Tongue (tissue), 2 donors: ENCODE measurements around the gene XKR3. TPM values are rescaled to one million over a fixed set of nuclear protein-coding genes. Genes with fewer than 3 reads are reported as not detected.
A peak's percentile ranks its signal among the peaks of the same experiment; 100 is the strongest.
"Not testable (repeated sequence)": the region's sequence is repeated elsewhere in the genome, so short reads cannot be mapped to it uniquely, and the experiment has no call there.

Source experiments
- DNase-seq: peaks from one replicate; pipeline ENCODE4 v3.0.0-alpha.2; 2015
- total RNA-seq: library from RNA; depleted of rRNA; stranded (reverse); fragments of >200 nt; gene quantifications from one replicate; pipeline ENCODE4 v1.2.3, GENCODE V29; 2014

Gene XKR3
- not detected for total RNA-seq

DNA sequence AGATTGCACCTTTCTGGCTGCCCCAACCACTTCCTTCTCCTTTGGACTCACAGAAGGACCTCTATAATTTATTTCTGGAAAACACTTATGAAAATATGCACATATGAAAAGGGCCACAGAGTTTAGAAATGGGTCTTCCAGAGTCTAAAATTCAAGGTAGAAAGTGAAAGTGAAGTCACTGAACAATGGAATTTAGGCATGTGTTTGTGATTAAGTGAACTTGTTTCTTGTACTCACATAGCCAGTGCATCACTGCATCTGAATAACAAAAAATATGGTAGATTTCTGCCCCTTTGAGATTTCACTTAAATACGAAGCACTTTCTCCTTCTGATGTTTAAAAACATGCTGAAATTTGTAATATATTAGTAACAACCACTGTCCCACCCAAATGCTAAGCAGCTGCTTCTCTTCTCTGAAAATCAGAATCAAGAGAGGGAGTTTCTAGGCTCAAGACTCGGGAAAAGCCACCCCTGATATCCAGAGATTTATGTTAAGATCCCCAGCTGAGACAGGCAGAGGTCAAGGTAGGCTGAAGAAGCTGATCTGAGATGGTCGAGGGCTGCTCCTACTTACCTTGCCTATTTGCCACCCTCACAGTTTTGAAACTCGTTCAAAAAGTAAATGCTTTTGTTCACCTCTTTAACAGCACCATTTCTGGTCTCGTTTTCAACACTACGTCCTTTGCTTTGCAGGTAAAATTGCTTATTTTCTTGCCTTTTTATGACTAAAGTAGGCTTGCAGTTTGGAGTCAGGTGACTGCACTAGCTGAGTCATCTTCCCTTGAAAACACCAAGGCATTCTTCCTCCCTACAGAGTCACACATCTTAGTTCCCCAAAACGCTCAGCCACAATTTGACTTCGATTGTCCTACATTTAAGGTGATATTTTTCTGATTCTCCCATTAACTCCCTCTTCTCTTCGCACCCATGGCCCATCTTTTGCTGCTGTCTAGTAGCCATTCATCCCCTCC, at the start of gene XKR3:
XKR3 (minus strand) TSS at position 696 of the 972 bp plus-strand sequence. CDS start 17,338 bp downstream, outside the sequence.
- no peak for DNase-seq

DNA sequence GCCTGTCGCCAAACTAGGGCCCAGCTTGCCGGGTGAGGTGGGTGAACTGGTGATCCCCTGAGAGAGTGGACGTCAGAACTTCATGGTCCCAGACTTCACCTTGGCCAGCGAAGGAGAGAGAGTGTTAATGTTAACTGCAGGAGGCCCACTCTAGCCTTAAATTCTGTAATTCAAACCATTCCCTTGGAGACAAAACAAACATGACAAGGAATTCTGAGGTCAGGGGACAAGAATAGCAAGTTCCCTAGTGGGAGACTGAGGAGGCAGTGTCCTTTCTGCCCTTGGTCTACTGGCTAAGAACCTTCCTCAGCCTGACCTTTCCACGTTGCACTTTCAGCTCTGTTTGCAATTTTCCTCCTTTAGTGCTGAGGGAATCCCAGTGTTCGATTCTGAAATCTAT, 44.4 kb upstream of the XKR3 start:
- not testable (repeated sequence) for DNase-seq

DNA sequence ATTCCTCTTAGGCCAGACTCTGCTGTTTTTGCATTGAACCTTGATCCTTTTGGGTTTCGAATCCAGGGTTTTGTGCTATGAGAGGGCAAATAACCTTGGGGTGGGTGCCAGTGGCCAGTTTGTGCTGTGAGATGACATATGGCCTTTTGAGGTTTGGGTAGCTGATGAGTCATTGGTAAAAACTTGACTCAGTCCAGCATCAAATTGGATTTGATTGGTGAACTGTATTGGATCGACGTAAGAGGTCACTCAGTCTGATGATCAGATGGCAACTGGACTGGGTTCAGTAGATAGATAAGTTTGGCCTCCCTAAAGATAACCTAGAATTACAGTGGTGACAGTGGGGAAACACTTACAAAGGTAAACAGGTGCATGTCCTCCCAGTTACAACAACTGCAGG, 41.0 kb upstream of the XKR3 start:
- DNase-seq: no peak

DNA sequence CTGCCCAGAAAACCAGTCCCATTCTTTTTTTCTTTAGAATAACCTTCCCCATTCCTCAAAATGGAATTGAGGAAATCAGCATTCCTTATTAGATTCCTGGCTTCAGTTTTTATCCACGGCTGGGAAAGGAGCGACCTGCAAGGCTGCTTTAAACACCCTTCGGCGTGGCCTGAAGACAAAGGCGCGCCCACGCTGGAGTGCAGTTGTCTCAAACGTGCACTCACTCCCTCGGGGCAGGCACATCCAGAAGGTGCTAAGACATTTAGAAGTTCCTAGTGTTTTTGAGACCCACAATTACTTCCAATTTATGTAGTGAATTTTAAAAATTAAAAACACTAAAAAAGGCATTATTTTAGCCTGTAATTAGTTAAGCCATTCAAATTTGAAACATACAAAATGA, 31.6 kb upstream of the XKR3 start:
- not testable (repeated sequence) for DNase-seq

DNA sequence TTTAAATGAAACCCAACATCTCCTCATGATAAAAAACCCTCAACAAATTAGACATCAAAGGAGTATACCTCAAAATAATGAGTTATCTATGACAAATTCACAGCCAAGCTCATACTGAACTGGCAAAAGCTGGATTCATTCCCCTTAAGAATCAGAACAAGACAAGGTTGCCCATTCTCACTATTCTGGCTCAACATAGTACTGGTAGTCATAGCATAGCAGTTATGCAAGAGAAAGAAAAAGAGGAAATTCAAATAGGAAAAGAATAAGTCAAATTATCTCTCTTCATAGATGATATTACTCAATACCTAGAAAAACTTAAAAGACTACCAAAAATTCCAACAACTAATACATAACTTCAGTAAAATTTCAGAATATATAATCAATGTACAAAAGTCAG, 29.4 kb upstream of the XKR3 start:
- no peak for DNase-seq

DNA sequence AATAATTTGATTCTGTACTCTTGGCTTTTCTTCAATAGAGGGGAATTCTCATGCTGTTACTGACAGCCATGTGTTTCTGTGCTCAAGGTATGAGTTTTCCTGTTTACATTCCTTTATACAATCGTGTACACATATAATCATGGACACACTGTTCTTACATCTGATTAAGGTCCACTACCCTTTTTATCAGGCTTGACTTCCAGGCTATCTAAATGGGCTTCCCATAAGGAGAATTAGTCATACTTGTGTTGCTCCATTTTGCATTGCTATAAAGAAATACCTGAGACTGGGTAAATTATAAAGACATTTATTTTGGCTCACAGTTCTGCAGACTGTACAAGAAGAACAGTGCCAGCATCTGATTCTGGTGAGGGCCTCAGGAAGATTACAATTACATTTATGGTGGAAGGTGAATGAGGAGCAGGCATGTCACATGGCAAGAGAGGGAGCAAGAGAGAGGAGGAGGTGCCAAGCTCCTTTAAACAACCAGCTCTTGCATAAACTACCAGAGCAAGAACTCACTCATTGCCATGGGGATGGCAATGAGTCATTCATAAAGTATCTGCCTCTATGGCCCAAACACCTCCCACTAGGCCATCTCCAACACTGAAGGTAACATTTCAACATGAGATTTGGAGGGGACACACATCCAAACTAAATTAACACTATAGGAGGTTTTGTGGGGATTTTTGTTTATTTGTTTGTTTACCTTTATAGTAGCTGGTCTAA, 26.2 kb upstream of the XKR3 start:
- not testable (repeated sequence) for DNase-seq

DNA sequence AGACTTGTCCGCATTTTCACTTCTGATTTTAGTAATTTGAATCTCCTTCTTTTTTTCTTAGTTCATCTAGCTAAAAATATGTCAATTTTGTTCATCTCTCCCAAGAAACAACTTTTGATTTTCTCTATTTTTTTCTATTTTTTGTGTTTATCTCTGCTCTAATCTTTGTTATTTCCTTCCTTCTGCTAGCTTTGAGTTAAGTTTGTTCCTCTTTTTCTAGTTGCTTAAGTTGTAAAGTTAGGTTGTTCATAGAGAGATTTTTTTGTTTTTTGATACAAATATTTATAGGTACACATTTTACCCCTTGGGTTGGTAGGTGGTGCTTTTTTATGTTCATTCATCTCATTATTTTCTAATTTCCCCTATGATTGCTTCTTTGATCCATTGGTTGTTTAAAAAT, 22.1 kb upstream of the XKR3 start:
- DNase-seq: no peak

DNA sequence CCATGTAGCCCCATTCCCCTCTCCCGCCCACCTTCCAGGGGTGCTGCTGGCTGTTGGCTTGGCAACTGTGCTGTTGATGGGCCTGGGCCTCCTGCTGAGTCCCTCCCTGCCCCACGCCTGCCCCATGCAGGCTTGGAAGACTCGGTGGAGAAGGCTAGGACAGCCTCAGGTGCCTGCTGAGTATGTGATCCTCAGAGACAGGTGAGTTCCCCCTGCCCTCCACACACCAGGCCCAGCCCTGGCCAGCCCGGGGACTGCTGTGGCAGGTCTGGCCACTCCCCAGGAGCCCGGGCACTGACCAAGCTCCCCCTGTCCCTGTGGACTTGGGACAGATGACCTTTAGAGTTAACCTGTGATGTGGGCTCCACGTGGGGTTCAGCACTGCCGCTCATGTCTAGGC, 20.7 kb upstream of the XKR3 start:
- no peak for DNase-seq

DNA sequence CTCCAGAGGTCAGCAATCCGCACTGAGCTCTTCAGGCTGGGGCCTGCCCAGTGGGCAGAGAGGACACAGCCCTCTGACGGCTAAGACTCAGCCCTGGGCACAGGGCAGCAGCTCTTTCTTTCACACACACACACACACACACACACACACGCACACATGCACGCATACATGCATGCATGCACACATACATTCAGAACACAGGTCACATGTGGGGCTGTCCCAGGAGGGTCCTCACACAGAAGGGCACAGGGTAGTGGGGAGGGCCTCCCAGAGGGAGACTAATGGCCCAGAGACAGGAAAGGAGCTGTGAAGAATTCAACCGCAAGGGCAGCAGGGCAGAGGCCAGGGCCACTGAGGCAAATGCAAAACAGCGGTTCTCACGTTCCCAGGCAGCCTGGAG, 20.3 kb upstream of the XKR3 start:
- no peak for DNase-seq

DNA sequence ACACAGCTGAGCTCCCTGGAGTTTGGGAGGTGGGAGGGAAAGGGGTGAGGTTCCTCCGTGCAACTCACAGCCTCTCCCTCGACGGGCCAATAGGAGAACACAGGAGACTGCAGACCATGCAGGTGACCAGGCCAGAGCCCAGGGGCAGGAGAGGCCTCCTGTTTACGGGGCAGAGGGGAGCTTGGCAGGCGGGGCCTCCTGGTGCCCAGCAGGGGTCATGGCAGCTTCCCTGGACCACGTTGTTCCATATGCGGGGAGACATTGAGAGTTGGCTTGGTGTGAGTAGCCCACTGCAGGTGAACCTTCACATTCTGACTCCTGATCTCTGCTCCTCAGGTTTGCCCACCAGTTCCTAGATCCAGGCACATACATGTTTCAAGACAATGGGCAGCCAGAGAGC, 19.3 kb upstream of the XKR3 start:
- no peak for DNase-seq

DNA sequence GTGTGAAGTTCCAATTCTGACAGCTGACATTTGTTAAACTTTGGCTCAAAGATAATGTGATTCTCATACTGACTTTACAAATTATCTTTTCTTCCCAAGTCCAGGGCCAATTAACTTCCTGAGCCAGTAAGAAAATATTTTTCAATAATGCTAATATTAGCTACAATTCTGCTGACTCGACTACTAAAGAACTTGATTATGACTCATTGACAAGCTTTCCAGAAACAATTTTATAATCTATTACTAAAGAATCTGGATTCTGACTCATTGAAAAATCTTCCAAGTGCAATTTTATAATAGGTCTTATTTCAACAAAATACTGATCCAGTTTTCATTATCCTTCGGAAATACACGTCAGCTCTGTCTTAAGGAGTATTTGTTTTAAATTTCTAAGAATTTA, 12.9 kb upstream of the XKR3 start:
- DNase-seq: no peak

DNA sequence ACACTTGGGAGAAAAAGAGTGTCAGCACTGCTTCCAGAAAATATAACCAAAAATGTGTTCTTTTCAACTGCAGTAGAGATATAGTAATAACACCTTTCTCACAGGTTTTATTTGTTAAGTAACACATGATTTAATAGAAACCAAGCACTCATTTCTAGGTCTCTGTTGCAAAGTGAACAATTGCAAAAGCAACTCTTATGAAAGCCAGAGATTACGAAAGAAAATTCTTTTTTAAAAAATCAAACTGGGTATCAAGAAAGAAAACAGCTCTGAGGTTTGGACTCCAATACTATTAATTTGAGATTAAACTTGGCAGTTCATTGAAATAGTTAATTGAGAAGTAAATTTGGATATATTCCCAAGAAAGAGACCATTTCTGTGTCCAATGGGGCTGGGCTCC, 9.8 kb upstream of the XKR3 start:
- no peak for DNase-seq

DNA sequence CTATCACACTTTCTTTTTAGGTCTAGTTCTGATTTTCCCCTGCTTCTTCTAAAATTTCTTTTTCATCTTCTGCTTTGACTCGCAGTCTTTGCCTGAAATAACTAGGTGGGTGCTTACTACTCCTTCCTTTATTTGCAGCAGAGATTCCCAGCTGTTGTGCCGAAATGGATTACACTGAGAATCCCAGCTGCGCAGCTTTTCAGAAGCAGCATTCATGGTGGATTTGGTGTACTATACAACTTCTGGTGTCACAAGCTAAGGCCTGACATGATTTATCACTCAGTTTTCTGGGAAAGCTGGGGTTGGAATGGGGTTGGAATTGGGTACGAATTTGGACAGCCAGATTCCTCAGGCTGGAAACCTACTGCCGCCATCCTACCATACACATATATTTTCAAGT, 6.0 kb upstream of the XKR3 start:
- peak; percentile 31 for DNase-seq

DNA sequence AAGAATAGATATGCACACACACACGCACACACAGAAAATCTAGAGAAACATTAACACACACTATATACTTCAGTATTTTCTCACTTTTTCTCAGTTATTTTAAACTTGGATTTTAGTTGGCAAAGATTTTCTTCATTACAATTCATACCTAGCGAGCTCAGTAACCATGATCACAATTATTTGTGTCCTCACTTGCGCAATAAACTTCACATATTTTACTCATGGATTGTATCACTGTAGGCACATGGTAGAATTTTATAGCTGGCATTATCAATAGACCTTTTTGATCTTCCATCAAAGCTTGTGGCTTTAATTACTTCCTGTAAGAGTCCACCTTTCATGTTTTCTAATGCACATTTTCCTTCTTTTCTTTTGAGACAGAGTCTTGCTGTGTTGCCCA, 4.8 kb upstream of the XKR3 start:
- no peak for DNase-seq

DNA sequence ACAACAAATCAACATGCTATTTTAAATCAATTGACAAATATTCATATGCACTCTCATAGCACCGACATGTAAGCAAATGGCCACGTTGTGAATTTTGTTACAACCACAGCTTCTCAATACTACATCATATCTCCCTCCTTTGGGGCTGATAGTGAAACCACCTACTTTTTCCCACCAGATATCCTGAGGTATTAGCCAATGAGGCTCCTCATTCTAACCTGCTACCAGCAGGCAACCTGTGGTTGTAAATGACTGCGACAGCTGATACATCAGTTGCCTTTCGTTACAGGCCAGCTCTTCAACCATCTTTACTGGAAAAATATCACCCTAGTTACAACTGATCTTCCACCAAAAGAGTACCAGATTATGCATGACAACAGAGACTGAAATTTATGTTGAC, 3.7 kb upstream of the XKR3 start:
- DNase-seq: no peak

DNA sequence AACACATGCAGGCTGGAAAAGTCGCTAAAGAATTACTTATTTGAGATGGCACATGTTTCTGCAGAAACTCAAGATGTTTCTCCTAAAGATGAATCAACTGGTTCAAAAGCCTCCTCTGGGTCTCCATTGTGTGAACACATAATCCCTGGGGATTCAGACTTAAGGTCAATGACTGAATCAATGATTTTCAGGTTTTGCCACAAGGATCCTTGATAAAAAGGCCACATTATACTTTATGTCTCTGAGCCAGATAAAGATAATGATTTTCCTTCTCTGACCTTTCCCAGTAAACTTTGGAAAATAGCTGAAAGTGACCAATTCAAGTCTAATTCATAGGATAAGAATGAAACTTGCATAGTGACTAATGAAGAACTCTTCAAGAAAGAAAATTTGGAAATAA, 2.3 kb upstream of the XKR3 start:
- no peak for DNase-seq

DNA sequence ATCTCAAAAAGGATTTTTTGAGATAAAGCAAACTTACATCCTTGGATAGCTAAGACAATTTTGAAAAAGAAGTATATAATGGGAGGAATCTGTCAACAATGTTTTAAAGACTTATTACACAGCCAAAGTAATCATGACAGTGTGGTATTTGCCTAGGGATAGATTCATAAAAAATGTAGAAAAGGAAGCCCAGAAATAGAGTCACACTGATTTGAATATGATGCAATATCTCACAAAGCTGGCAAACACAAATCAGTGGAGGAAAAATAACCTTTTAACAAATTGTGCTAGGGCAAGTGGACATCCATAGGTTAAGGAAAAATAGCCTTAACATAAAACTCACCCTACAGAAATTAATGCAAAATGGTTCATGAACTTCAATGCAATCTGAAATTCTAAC, 6.0 kb downstream of the XKR3 start:
- DNase-seq: no peak

DNA sequence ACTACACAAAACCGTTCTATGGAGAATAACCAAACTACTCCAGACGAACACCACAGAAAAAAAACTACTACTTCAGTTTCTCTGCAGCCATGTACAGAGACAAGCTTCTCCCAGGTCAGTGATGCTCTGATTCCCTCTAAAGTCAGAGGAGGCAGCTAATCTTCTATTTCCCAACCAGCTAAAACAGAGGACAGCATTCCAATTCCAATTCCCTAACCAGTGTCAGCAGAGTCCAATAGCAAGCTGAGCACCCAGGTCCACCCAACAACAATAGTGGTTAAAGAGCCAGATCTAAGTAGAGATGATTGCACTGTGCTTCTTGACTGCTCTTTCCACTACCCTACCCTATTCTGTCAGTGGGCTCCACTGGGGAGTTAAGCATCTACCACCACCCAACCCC, 6.7 kb downstream of the XKR3 start:
- DNase-seq: no peak

DNA sequence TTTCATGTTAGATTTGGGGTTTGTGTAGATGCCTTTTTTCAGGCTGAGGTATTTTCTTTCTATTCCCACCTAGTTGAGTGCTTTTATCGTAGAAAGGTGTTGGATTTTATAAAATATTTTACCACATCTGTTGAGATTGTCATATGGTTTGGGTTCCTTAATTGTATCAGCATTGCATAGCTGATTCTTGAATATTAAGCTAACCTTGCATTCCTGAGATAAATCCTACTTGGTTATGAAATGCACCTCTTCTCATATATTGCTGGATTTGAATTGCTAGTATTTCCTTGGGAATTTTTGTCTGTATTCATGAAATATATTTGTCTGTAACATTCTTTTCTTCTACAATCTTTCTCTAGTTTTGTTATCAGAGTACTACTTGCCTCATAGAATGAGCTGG, 10.1 kb downstream of the XKR3 start:
- DNase-seq: no peak

DNA sequence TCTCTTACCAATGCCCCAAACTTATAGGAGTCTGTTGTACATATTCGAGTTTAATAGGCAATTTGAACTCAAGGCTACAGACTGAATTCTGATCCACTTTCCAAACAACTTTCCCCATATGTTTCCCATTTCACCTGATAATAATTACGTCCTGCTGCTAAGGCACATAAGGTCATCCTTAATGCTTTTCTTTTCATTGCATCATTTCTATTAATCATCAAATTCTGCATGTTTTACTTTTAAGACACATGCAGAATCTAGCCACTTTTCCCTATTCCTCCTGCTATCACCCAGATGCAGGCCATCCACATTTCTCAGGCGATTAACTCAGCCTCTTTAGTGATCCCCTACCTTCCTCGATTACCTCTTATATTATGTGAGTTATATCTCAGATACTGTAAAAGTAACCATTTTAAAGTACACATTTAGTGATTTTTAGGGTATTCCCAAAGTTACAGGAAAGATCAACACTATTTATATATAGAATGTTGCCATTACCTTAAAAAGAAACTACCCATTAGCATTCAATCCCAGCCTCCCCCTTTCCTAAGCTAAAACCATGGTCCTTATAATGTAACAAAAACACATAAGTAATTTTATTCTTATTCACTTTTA, 14.9 kb downstream of the XKR3 start:
- no peak for DNase-seq

DNA sequence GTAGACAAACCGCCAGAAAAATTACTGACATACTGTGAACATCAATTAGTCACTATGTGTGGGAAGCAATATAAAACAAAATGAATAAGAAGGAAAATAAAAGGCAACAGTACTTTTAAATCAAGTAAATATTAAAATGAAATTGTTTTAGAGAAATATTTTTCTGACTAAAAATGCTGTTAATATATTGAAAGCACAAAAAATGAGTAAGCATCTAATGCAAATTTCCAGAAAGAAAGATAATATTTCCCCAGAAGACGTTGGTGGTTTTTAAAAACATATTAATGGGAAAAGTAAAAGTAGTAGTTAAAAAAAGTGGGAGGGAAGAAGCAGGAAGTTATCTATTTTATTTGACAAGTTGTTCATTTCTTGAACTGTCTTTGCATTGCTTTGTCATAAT, 16.5 kb downstream of the XKR3 start:
- no peak for DNase-seq

DNA sequence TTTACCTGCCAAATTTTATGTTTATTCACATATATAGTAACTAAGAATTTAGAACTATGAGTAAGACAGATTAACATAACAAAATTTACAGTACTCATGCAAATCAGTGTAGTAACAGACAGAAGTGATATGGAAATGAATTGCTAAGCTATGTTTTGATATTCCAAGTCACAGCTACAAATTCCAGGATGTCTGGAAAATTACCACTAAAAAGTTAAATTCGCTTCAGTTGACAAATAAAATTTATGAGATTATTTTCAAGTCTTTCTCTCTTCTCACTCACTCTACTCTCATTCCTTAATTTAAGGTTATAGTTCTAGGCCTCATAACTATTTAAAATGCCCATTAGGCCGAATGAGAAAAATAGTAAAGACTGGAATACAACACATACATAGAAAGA, 18.1 kb downstream of the XKR3 start:
- DNase-seq: no peak

DNA sequence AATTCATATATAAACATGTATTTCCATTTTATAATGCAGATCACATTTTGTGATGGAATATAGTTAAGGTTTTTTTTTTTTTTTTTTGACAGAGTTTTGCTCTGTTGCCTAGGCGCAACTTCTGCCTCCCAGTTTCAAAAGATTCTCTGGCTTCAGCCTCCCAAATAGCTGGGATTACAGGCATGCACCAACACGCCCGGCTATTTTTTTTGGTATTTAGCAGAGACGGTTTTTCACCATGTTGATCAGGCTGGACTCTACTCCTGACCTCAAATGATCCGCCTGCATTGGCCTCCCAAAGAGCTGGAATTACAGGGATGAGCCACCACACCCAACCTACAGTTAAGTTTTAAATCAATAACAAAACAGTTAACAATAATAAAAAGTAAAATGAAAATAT, 18.8 kb downstream of the XKR3 start:
- no peak for DNase-seq
